ENCODE measurements around the gene COA5.

GRCh38 chr2:98551316-98551715 lies 57.0 kb downstream of the COA5 start:
- TF ChIP-seq CTCF (IDR thresholded peaks at IDR 0.05): no peak
- no peak for TF ChIP-seq USF2 (IDR thresholded peaks at IDR 0.05; ENCODE audit: borderline replicate concordance, low read depth, low read length)
- no peak for TF ChIP-seq TEAD4 (IDR thresholded peaks at IDR 0.05; ENCODE audit: borderline replicate concordance, insufficient read depth)
- TF ChIP-seq EZH2phosphoT487 (IDR thresholded peaks at IDR 0.05; ENCODE audit: borderline replicate concordance, low read depth): no peak
- TF ChIP-seq CHD2 (IDR thresholded peaks at IDR 0.05; ENCODE audit: low read length, partially characterized antibody): no peak
- no peak for TF ChIP-seq PBX3 (IDR thresholded peaks at IDR 0.05)
- no peak for TF ChIP-seq TAF1 (IDR thresholded peaks at IDR 0.05; ENCODE audit: borderline replicate concordance, low read depth, low read length)
- no peak for TF ChIP-seq USF1 (IDR thresholded peaks at IDR 0.05; ENCODE audit: borderline replicate concordance, low read depth)
- TF ChIP-seq REST (IDR thresholded peaks at IDR 0.05; ENCODE audit: low read depth, low read length): no peak
- TF ChIP-seq ELF1 (IDR thresholded peaks at IDR 0.05): no peak
- TF ChIP-seq POLR2AphosphoS5 (IDR thresholded peaks at IDR 0.05; ENCODE audit: low read depth, low read length): no peak
- no peak for TF ChIP-seq JUND (IDR thresholded peaks at IDR 0.05)
- TF ChIP-seq GATA2 (CRISPR knock-in tag; IDR thresholded peaks at IDR 0.05): no peak
